Loucy (cell line): ENCODE results near the gene GATA5.

Experiments used
- CTCF ChIP-seq: fragments of 200-600 bp; sonication (generic); conservative IDR thresholded peaks from 2 replicates; pipeline ENCODE4 v1.5.1; 2014; ENCODE audit warnings: mild to moderate bottlenecking, antibody characterized with exemption, low read length
- EZH2phosphoT487 ChIP-seq: fragments of 200-600 bp; IDR thresholded peaks from 2 replicates; pipeline ENCODE4 v1.6.1; 2018; ENCODE audit warnings: antibody characterized with exemption, mild to moderate bottlenecking, moderate library complexity, borderline replicate concordance

GRCh38 chr20:62501801-62502495 is 26.2 kb upstream of the GATA5 start:
- TF ChIP-seq CTCF (no peak), EZH2phosphoT487 (no peak)
